ENCODE results near the gene PURB.
"Not testable (repeated sequence)": the region's sequence is repeated elsewhere in the genome, so short reads cannot be mapped to it uniquely, and the experiment has no call there.

PURB gene

GRCh38 chr7:44852590-44852989, 32.7 kb downstream of the PURB start:
- DNase-seq (ENCODE audit: low spot score): no peak

- no peak for DNase-seq (ENCODE audit: low spot score)
Measured at GRCh38 chr7:44849885-44850544, 35.3 kb downstream of the PURB start.

GRCh38 chr7:44849259-44849884, 36.0 kb downstream of the PURB start:
- DNase-seq (ENCODE audit: low spot score): no peak

GRCh38 chr7:44847920-44848634, 37.3 kb downstream of the PURB start, which contains the start of gene H2AZ2:
Gene H2AZ2, minus strand, starts transcription at chr7:44848087. Its CDS starts 116 bp downstream, at chr7:44847971.
- DNase-seq (ENCODE audit: low spot score): peak; percentile 99

GRCh38 chr7:44847509-44847919, 37.8 kb downstream of the PURB start:
- DNase-seq (ENCODE audit: low spot score): peak; percentile 93

GRCh38 chr7:44846816-44847508, 38.4 kb downstream of the PURB start:
- no peak for DNase-seq (ENCODE audit: low spot score)

GRCh38 chr7:44846390-44846789, 38.9 kb downstream of the PURB start:
- DNase-seq (ENCODE audit: low spot score): not testable (repeated sequence)

- no peak for DNase-seq (ENCODE audit: low spot score)
Measured at GRCh38 chr7:44845451-44845850, 39.9 kb downstream of the PURB start.

- DNase-seq (ENCODE audit: low spot score): not testable (repeated sequence)
Measured at GRCh38 chr7:44843440-44843839, 41.9 kb downstream of the PURB start.

GRCh38 chr7:44842675-44843074, 42.7 kb downstream of the PURB start:
- not testable (repeated sequence) for DNase-seq (ENCODE audit: low spot score)

- no peak for DNase-seq (ENCODE audit: low spot score)
Measured at GRCh38 chr7:44838751-44839150, 46.6 kb downstream of the PURB start.

- no peak for DNase-seq (ENCODE audit: low spot score)
Measured at GRCh38 chr7:44827567-44827966, 57.8 kb downstream of the PURB start.
